Prostate gland (tissue), 2 donors: ENCODE results near the gene ROBO4. TPM values are rescaled to one million over a fixed set of nuclear protein-coding genes. Genes with fewer than 3 reads are reported as not detected.

Experiments
- DNase-seq: peaks from one replicate; pipeline ENCODE4 v3.0.0-alpha.2; 2019; ENCODE audit warnings: low spot score
- H3K27ac ChIP-seq, 2 donors: fragments of 200-600 bp; sonication (generic); 2 replicates each; pipeline ENCODE4 v1.5.1; 2017 to 2019
- H3K27me3 ChIP-seq: fragments of 200-600 bp; sonication (generic); replicated peaks from 2 replicates; pipeline ENCODE4 v1.5.1; 2019; ENCODE audit not compliant: insufficient read depth
- H3K36me3 ChIP-seq, 2 donors: fragments of 200-600 bp; sonication (generic); 1 replicate in 1 of 2; 2 replicates in 1 of 2; pipeline versions ENCODE4 v1.5.1 to v1.8.1; 2017 to 2019
- H3K4me1 ChIP-seq: fragments of 200-600 bp; sonication (generic); replicated peaks from 2 replicates; pipeline ENCODE4 v1.5.1; 2019
- H3K4me3 ChIP-seq, 2 donors: fragments of 200-600 bp; sonication (generic); 2 replicates each; pipeline ENCODE4 v1.5.1; 2017 to 2019
- H3K9me3 ChIP-seq: fragments of 200-600 bp; sonication (generic); 2 replicates; pipeline ENCODE4 v1.5.1; 2017
- CTCF ChIP-seq, 4 experiments: fragments of 200-600 bp in 2 of 4; fragments of 450-650 bp in 2 of 4; sonication (generic) in 2 of 4; IDR thresholded peaks; 1 replicate in 3 of 4; 2 replicates in 1 of 4; pipeline ENCODE4 v1.5.1; 2016 to 2019; ENCODE audit warnings: antibody characterized with exemption in 4 of 4, mild to moderate bottlenecking in 2 of 4, moderate library complexity in 2 of 4
- POLR2A ChIP-seq: fragments of 450-650 bp; IDR thresholded peaks from one replicate; pipeline ENCODE4 v1.6.1; 2016; ENCODE audit warnings: antibody characterized with exemption, mild to moderate bottlenecking
- POLR2AphosphoS5 ChIP-seq: sonication (generic); formaldehyde crosslinking; IDR thresholded peaks from one replicate; pipeline ENCODE4 v1.6.1; 2017; ENCODE audit warnings: antibody characterized with exemption
- WGBS: methylation state at CpG from one replicate; pipeline ENCODE4 v1.1.5; 2018; 5-methylcytosine and 5-hydroxymethylcytosine counted together
- intact Hi-C: fragments of 100-400 bp; cut with DNase I; formaldehyde crosslinking; loops from one replicate; pipeline ENCODE4 v1.14.2; 2022
- total RNA-seq, 2 donors: library from RNA; depleted of rRNA; stranded (reverse); fragments of >200 nt; gene quantifications; one replicate each; pipeline ENCODE4 v1.1.0, GENCODE V29; 2016

Gene ROBO4
- total RNA-seq, 2 donors from 2014 or later: 8.5 to 22.0 TPM

DNA sequence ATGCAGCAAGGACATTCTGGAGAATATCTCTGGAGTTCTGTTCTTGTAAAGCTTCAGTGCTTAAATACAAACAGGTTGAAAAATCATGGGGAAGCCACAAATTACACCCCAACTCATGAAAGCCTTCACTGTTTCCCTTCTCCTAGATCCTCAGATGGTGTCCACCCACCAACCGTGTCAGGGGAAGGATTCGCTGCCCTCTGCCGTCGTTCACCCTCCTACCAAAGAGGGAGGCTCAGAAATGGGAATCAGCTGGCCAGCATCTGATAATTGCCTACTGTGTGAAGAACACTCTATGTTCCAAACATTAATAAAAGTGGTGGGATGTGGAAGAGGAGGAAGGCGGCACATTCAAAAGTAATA is 45.6 kb upstream of the ROBO4 start:
- Histone ChIP-seq H3K36me3 (no peaks in the 10 kb centered on the region), H3K27ac (no peak overlapping the region), H3K27me3 (no peaks in the 10 kb centered on the region), H3K4me3 (no peak overlapping the region), H3K4me1 (no peaks in the 10 kb centered on the region), H3K9me3 (no peaks in the 10 kb centered on the region)
- no peak for DNase-seq
- intact Hi-C loops: no loop called here
- TF ChIP-seq POLR2A (no peak), CTCF (IDR thresholded peaks at IDR 0.05) (no peak), POLR2AphosphoS5 (no peak)
- 65% methylated on average over 5 of the region's 5 CpGs for WGBS

DNA sequence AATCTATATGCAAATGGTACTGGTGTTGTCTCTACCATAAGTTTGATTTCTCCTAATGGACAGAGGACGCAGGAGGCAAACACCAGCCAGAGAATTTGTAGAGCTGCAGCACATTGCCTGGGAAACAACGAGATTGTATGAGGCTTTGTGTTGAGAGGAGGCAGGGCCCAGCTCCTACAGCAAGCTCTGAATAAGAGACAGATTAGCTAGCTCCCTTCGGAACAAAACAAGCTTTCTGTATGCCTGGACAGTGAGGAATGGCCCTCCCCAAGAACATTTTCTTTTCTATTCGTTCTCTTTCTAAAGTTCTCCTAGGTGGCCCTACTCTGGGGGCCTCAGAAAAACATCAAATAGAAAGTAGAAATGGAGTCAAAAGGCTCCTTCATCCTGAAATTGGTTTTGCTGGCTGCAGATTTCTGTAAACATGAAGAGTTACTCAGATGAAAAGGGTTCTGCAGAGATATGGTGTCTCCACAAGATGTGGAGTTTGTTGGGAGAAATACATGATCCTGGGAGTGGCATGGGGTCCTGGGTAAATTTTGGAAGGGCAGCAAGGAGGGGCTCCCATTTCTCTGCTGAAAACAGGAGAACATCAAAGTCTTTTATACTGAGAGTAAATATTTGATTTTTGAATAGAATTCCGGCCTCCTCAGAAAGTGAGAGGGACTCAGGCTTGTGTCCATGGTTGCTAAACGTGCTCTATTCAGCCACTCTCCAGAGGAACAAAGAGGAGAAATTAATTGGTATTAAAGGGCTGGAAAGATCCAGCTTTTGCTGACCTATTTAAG is 45.0 kb upstream of the ROBO4 start:
- H3K27me3 ChIP-seq: no peaks in the 10 kb centered on the region
- H3K27ac ChIP-seq: no peak overlapping the region
- DNase-seq: no peak
- H3K4me1 ChIP-seq: no peaks in the 10 kb centered on the region
- 51% methylated on average over 6 of the region's 6 CpGs for WGBS
- no peak overlapping the region for H3K4me3 ChIP-seq
- TF ChIP-seq CTCF (IDR thresholded peaks at IDR 0.05): no peak
- intact Hi-C loops: no loop called here
- no peaks in the 10 kb centered on the region for H3K9me3 ChIP-seq
- no peaks in the 10 kb centered on the region for H3K36me3 ChIP-seq

DNA sequence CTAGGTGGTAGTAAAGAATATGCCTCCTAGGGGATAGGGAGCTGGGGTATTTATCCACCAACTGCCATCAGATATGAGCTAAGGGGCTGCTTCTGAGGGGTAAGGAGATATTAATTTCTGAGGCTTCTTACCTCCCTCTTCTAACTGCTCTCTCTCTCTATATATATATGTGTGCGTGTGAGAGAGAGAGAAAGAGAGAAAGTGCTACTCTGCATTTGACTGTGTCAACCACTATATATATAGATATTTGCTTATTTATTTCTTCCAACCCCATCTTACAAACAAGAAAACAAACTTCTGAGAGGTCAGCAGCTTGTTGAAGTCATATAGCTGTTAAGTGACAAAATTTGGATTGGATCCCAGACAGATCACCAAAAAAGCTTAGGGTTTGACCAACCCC is 44.0 kb upstream of the ROBO4 start:
- TF ChIP-seq POLR2AphosphoS5 (no peak), POLR2A (no peak), CTCF (IDR thresholded peaks at IDR 0.05) (no peak)
- Histone ChIP-seq H3K36me3 (no peaks in the 10 kb centered on the region), H3K4me3 (no peak overlapping the region), H3K9me3 (no peaks in the 10 kb centered on the region), H3K4me1 (no peaks in the 10 kb centered on the region), H3K27me3 (no peaks in the 10 kb centered on the region), H3K27ac (no peak overlapping the region)
- 90% methylated on average over 1 of the region's 1 CpG for whole genome bisulfite sequencing
- DNase-seq: no peak
- intact Hi-C loops: no loop called here

- Histone ChIP-seq H3K27me3 (no peaks in the 10 kb centered on the region), H3K36me3 (no peaks in the 10 kb centered on the region), H3K9me3 (no peaks in the 10 kb centered on the region), H3K4me3 (no peak overlapping the region), H3K4me1 (no peaks in the 10 kb centered on the region), H3K27ac (no peak overlapping the region)
- TF ChIP-seq CTCF (IDR thresholded peaks at IDR 0.05) (no peak), POLR2A (no peak), POLR2AphosphoS5 (no peak)
- no peak for DNase-seq
- WGBS: 92% methylated on average over 6 of the region's 6 CpGs
- intact Hi-C loops: no loop called here
These were observed 41.3 kb upstream of the ROBO4 start for GRCh38 chr11:124938970-124939369.

GRCh38 chr11:124938206-124938765 is 40.6 kb upstream of the ROBO4 start:
- 79% methylated on average over 6 of the region's 6 CpGs for WGBS
- intact Hi-C loops: no loop called here

More at GRCh38 chr11:124938206-124938765, 40.6 kb upstream of the ROBO4 start:
- H3K36me3 ChIP-seq: no peaks in the 10 kb centered on the region
- no peak overlapping the region for H3K4me3 ChIP-seq
- H3K27ac ChIP-seq: no peak overlapping the region
- TF ChIP-seq POLR2A (no peak), CTCF (IDR thresholded peaks at IDR 0.05) (no peak), POLR2AphosphoS5 (no peak)
- no peaks in the 10 kb centered on the region for H3K27me3 ChIP-seq
- DNase-seq: no peak
- no peaks in the 10 kb centered on the region for H3K9me3 ChIP-seq
- no peaks in the 10 kb centered on the region for H3K4me1 ChIP-seq
